ENCODE measurements around the gene LRFN2. TPM values are rescaled to one million over a fixed set of nuclear protein-coding genes. Genes with fewer than 3 reads are reported as not detected.

The LRFN2 gene
- total and polyA plus RNA-seq, 2 donors from 2014 or later, result not detected

DNA sequence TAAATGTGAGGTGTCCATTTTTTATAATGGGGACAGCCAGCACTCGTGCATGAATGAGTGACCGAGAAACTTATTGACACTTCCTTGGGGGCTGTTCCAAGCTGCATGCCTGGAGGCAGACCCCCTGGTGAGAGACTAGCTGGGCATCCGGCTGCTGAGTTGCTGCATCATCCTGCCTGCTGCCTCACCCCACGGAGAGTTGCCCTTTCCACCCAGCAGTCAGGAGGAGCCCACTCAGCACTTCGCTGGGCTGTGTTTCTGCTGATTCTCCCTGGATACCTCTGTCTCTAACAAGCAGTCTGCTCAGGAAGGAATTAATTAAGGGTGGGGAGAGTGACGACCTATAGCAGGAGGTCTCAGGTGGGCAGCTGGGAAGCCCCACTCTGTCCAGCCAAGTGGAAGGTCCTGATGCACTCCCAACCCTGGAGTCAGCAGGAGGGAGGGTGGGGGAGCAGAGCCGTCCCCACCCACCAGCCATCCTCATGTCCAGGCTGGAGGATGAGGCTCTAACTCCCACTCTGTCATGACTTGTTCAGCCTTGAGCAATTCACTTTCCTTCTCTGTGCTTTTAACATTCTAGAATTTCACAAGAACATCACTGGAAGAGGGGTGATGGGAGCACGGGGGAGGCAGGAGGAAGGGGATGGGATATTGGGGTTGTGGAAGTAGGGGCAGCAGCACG lies 177.3 kb downstream of the LRFN2 start:
- no peaks in the 10 kb centered on the region for H3K9me3 ChIP-seq (ENCODE audit: control insufficient read depth in 2 of 3, insufficient read depth in 1 of 3, low read length in 3 of 3)
- intact Hi-C loops (cut with DNase I), result no loop called here
- H3K36me3 ChIP-seq (ENCODE audit: control insufficient read depth in 2 of 3, insufficient read depth in 3 of 3, low read length in 3 of 3), result no peaks in the 10 kb centered on the region
- H3K27me3 ChIP-seq (ENCODE audit: control insufficient read depth, insufficient read depth, low read length), result no peaks in the 10 kb centered on the region
- FAIRE-seq (no peak), DNase-seq (peak in 1 of 5 donors; percentile 26)
- TF ChIP-seq, protein P1, sequence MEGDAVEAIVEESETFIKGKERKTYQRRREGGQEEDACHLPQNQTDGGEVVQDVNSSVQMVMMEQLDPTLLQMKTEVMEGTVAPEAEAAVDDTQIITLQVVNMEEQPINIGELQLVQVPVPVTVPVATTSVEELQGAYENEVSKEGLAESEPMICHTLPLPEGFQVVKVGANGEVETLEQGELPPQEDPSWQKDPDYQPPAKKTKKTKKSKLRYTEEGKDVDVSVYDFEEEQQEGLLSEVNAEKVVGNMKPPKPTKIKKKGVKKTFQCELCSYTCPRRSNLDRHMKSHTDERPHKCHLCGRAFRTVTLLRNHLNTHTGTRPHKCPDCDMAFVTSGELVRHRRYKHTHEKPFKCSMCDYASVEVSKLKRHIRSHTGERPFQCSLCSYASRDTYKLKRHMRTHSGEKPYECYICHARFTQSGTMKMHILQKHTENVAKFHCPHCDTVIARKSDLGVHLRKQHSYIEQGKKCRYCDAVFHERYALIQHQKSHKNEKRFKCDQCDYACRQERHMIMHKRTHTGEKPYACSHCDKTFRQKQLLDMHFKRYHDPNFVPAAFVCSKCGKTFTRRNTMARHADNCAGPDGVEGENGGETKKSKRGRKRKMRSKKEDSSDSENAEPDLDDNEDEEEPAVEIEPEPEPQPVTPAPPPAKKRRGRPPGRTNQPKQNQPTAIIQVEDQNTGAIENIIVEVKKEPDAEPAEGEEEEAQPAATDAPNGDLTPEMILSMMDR (IDR thresholded peaks at IDR 0.05; ENCODE audit: borderline replicate concordance, extremely low read depth, insufficient read depth), result no peak
- no peaks in the 10 kb centered on the region for H3K4me1 ChIP-seq (ENCODE audit: control insufficient read depth in 2 of 3, insufficient read depth in 2 of 3, low read depth in 1 of 3, low read length in 3 of 3)
- no peak overlapping the region for H3K4me3 ChIP-seq (ENCODE audit: low read length in 3 of 3)
- no peak overlapping the region for H3K9ac ChIP-seq (ENCODE audit: low read length in 3 of 3)
- H3K27ac ChIP-seq (ENCODE audit: low read depth in 2 of 2, low read length in 2 of 2), result no peak overlapping the region

DNA sequence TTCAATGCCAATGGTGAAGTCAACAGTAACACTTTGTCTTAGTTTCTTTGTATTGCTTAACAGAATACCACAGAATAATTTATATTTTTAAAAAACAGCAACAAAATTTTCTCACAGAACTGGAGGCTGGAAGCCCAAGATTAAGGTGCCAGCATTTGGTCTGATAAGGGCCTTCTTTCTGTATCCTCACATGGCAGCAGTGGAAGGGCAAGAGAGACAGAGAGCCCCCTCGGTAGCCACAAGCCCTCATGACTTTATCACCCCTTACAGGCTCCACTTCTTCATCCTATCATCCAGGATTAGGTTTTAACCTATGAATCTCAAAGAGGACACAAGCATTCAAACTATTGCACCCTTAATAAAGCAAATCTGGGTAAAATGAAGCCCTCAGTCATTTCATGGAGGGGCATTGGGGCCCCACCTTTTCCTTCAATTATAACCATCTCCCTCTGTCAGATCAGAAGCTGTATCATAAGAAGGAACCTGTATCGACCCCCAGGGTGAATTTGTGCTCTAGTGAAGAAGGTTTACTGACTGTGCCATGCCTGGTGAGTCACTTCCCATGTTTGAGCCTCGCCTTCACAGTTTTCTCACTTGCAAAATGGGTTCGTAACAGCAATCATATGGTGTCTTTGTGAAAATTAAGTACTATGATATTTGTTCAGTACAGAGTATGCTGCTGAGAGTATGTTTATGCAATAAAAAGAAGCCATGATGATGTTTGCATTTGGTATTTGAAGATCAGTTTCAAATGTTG lies 178.2 kb downstream of the LRFN2 start:
- no peak overlapping the region for H3K27ac ChIP-seq (ENCODE audit: low read depth in 2 of 2, low read length in 2 of 2)
- intact Hi-C loops (cut with DNase I), result no loop called here
- H3K4me1 ChIP-seq (ENCODE audit: control insufficient read depth in 2 of 3, insufficient read depth in 2 of 3, low read depth in 1 of 3, low read length in 3 of 3), result no peaks in the 10 kb centered on the region
- no peak overlapping the region for H3K9ac ChIP-seq (ENCODE audit: low read length in 3 of 3)
- H3K36me3 ChIP-seq (ENCODE audit: control insufficient read depth in 2 of 3, insufficient read depth in 3 of 3, low read length in 3 of 3), result no peaks in the 10 kb centered on the region
- H3K9me3 ChIP-seq (ENCODE audit: control insufficient read depth in 2 of 3, insufficient read depth in 1 of 3, low read length in 3 of 3), result no peaks in the 10 kb centered on the region
- DNase-seq, result no peak
- no peak overlapping the region for H3K4me3 ChIP-seq (ENCODE audit: low read length in 3 of 3)
- H3K27me3 ChIP-seq (ENCODE audit: control insufficient read depth, insufficient read depth, low read length), result no peaks in the 10 kb centered on the region
- TF ChIP-seq, protein P1 (IDR thresholded peaks at IDR 0.05; ENCODE audit: borderline replicate concordance, extremely low read depth, insufficient read depth), result no peak
- no peak for FAIRE-seq

DNA sequence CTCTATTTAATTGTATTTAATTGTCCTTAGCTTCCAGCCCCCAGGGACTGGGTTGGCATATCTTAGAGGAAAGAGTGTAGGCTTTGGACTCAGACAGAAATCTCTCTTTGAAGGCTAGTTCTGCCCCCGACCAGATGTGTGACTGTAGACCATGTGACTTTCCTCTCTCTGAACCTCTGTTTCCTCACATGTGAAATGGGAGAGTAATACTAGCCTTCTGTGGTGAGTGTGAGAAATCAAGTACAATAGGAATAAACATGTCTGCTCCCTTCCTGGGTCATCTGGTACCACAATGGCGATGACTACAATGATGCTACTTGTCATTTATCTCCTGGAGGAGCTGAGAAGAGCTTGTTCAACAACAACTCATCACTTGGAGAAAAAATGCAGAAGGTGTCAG lies 179.9 kb downstream of the LRFN2 start:
- no peak overlapping the region for H3K4me3 ChIP-seq (ENCODE audit: low read length in 3 of 3)
- DNase-seq, result no peak
- no peaks in the 10 kb centered on the region for H3K27me3 ChIP-seq (ENCODE audit: control insufficient read depth, insufficient read depth, low read length)
- H3K4me1 ChIP-seq (ENCODE audit: control insufficient read depth in 2 of 3, insufficient read depth in 2 of 3, low read depth in 1 of 3, low read length in 3 of 3), result no peaks in the 10 kb centered on the region
- no peaks in the 10 kb centered on the region for H3K36me3 ChIP-seq (ENCODE audit: control insufficient read depth in 2 of 3, insufficient read depth in 3 of 3, low read length in 3 of 3)
- no peak for FAIRE-seq
- intact Hi-C loops (cut with DNase I), result no loop called here
- no peak overlapping the region for H3K27ac ChIP-seq (ENCODE audit: low read depth in 2 of 2, low read length in 2 of 2)
- no peaks in the 10 kb centered on the region for H3K9me3 ChIP-seq (ENCODE audit: control insufficient read depth in 2 of 3, insufficient read depth in 1 of 3, low read length in 3 of 3)
- H3K9ac ChIP-seq (ENCODE audit: low read length in 3 of 3), result no peak overlapping the region
- TF ChIP-seq, protein P1 (IDR thresholded peaks at IDR 0.05; ENCODE audit: borderline replicate concordance, extremely low read depth, insufficient read depth), result no peak

All from kidney (tissue), 14 donors.